NCI-H2107 treated with DMSO at 0.1 percent for 48 hours (cell line): ENCODE results near the gene FXYD2.

Experiments used
- DNase-seq: peaks from one replicate; lab custom pipeline; 2025; ENCODE audit not compliant: unreplicated experiment; lab: John Stamatoyannopoulos, UW

FXYD2 gene

GRCh38 chr11:117859061-117859460 lies 34.5 kb upstream of the FXYD2 start:
- no peak for DNase-seq

- DNase-seq: no peak
Measured at GRCh38 chr11:117857734-117858414, 33.3 kb upstream of the FXYD2 start.

- no peak for DNase-seq
Measured at GRCh38 chr11:117855912-117856651, 31.5 kb upstream of the FXYD2 start.

- no peak for DNase-seq
Measured at GRCh38 chr11:117855186-117855845, 30.8 kb upstream of the FXYD2 start.

- DNase-seq: no peak
Measured at GRCh38 chr11:117852309-117852708, 27.8 kb upstream of the FXYD2 start.

- DNase-seq: no peak
Measured at GRCh38 chr11:117851852-117852251, 27.3 kb upstream of the FXYD2 start.

- DNase-seq: no peak
Measured at GRCh38 chr11:117851106-117851505, 26.6 kb upstream of the FXYD2 start.

- DNase-seq: no peak
Measured at GRCh38 chr11:117849781-117850414, 25.4 kb upstream of the FXYD2 start.

- DNase-seq: peak; percentile 70
Measured at GRCh38 chr11:117843666-117844484, 19.3 kb upstream of the FXYD2 start.

GRCh38 chr11:117842131-117842941 lies 17.8 kb upstream of the FXYD2 start:
- DNase-seq: no peak

- DNase-seq: no peak
Measured at GRCh38 chr11:117841551-117842031, 17.0 kb upstream of the FXYD2 start.

GRCh38 chr11:117840881-117841550 lies 16.5 kb upstream of the FXYD2 start:
- no peak for DNase-seq

- no peak for DNase-seq
Measured at GRCh38 chr11:117839936-117840813, 15.6 kb upstream of the FXYD2 start.

- DNase-seq: no peak
Measured at GRCh38 chr11:117839380-117839881, 14.9 kb upstream of the FXYD2 start.

GRCh38 chr11:117838901-117839300 lies 14.4 kb upstream of the FXYD2 start:
- no peak for DNase-seq

- no peak for DNase-seq
Measured at GRCh38 chr11:117837791-117838190, 13.2 kb upstream of the FXYD2 start.

- DNase-seq: no peak
Measured at GRCh38 chr11:117837070-117837776, 12.7 kb upstream of the FXYD2 start.
